Ishikawa (cell line): ENCODE results near the gene F2RL2.

ENCODE experiments used
- CREB1 ChIP-seq: IDR thresholded peaks from 2 replicates; pipeline ENCODE4 v1.6.1; 2012; ENCODE audit warnings: low read depth
- MAX ChIP-seq: IDR thresholded peaks from 2 replicates; pipeline ENCODE4 v1.6.1; 2012
- RAD21 ChIP-seq: IDR thresholded peaks from 2 replicates; pipeline ENCODE4 v1.6.1; 2012; ENCODE audit warnings: low read depth
- REST ChIP-seq: IDR thresholded peaks from 2 replicates; pipeline ENCODE4 v1.6.1; 2012; ENCODE audit warnings: low read depth, mild to moderate bottlenecking
- TAF1 ChIP-seq: IDR thresholded peaks from 2 replicates; pipeline ENCODE4 v1.6.1; 2012; ENCODE audit warnings: low read depth, mild to moderate bottlenecking
- ZBTB7A ChIP-seq: IDR thresholded peaks from 2 replicates; pipeline ENCODE4 v1.6.1; 2012; ENCODE audit warnings: low read depth

GRCh38 chr5:76579166-76579937 lies 43.9 kb downstream of the F2RL2 start:
- TF ChIP-seq MAX (no peak), ZBTB7A (no peak), RAD21 (no peak), REST (no peak), CREB1 (no peak), TAF1 (no peak)
